Kidney (tissue), 14 donors: Measurements from ENCODE around the gene SNRPF. TPM values are rescaled to one million over a fixed set of nuclear protein-coding genes. Genes with fewer than 3 reads are reported as not detected.

Source experiments
- DNase-seq, 5 donors: peaks; one replicate each; pipeline ENCODE4 v3.0.0-alpha.2; 2013 to 2020
- FAIRE-seq: peaks from 2 replicates; lab custom pipeline; 2012; peaks lifted over from hg19 to GRCh38; lab: Jason Lieb, UNC
- H3K27ac ChIP-seq, 2 donors: one replicate each; pipeline ENCODE4 v1.7.0; 2013; ENCODE audit warnings: low read depth in 2 of 2, low read length in 2 of 2, inconsistent platforms in 1 of 2
- H3K27me3 ChIP-seq: one replicate; pipeline ENCODE4 v1.7.1; 2013; ENCODE audit warnings: low read length, inconsistent platforms; ENCODE audit not compliant: control insufficient read depth, insufficient read depth
- H3K36me3 ChIP-seq, 3 donors: one replicate each; pipeline versions ENCODE4 v1.7.0 to v1.7.1; 2013; ENCODE audit warnings: low read length in 3 of 3, control low read depth in 1 of 3, inconsistent platforms in 1 of 3; ENCODE audit not compliant: insufficient read depth in 3 of 3, control insufficient read depth in 2 of 3
- H3K4me1 ChIP-seq, 3 donors: one replicate each; pipeline versions ENCODE4 v1.7.0 to v1.7.1; 2013; ENCODE audit warnings: low read length in 3 of 3, inconsistent platforms in 1 of 3, low read depth in 1 of 3; ENCODE audit not compliant: control insufficient read depth in 2 of 3, insufficient read depth in 2 of 3
- H3K4me3 ChIP-seq, 3 donors: one replicate each; pipeline versions ENCODE4 v1.7.0 to v1.8.1; 2013; ENCODE audit warnings: low read length in 3 of 3, control low read depth in 1 of 3, inconsistent platforms in 1 of 3
- H3K9ac ChIP-seq, 3 donors: one replicate each; pipeline versions ENCODE4 v1.7.0 to v1.7.1; 2013; ENCODE audit warnings: low read length in 3 of 3, control low read depth in 1 of 3, inconsistent platforms in 1 of 3
- H3K9me3 ChIP-seq, 3 donors: one replicate each; pipeline versions ENCODE4 v1.7.0 to v1.7.1; 2013; ENCODE audit warnings: low read length in 3 of 3, control low read depth in 1 of 3, inconsistent platforms in 1 of 3; ENCODE audit not compliant: control insufficient read depth in 2 of 3, insufficient read depth in 1 of 3
- intact Hi-C: fragments of 100-400 bp; cut with DNase I; formaldehyde crosslinking; loops from one replicate; pipeline ENCODE4 v1.11.1; 2022
- polyA plus RNA-seq: library from polyadenylated mRNA; stranded (reverse); fragments of 350-450 nt; fragmentation: Illumina TruSeq; extraction: RNeasy Lipid Tissue Mini Kit (QIAGEN cat#74804); gene quantifications from one replicate; pipeline ENCODE4 v1.2.3, GENCODE V29; 2014; ENCODE audit warnings: low read depth, low replicate concordance; ENCODE audit not compliant: insufficient read depth
- total RNA-seq: library from RNA; stranded (reverse); fragmentation: NEBNext Ultra II Directional; extraction: Animal tissue kit (Norgen Biotek cat#: 25700); gene quantifications from one replicate; pipeline ENCODE4 v1.2.1, GENCODE V29; 2021
- TF ChIP-seq, protein P1 (sequence below): IDR thresholded peaks from 3 replicates; pipeline ENCODE4 v1.5.1; 2012; ENCODE audit warnings: mild to moderate bottlenecking, moderate library complexity, borderline replicate concordance; ENCODE audit not compliant: insufficient read depth; ENCODE audit errors: extremely low read depth
- donor health status: control.
- donor health status: control.
- donor health status: control.
- donor health status: control.
- donor health status: control.
- donor health status: DM: yes; HTN: yes; CAD: no.
- donor health status: Normal renal cell carcinoma (clear cell type).

SNRPF gene
- total and polyA plus RNA-seq, 2 donors from 2014 or later, result 17.7 to 42.1 TPM

- Histone ChIP-seq H3K9me3 (no peaks in the 10 kb centered on the region), H3K9ac (no peak overlapping the region), H3K27ac (no peak overlapping the region), H3K27me3 (no peaks in the 10 kb centered on the region), H3K4me1 (no peaks in the 10 kb centered on the region), H3K36me3 (peaks cover 0 to 4% (median 0%) of the 10 kb centered on the region in 3 donors), H3K4me3 (no peak overlapping the region)
- intact Hi-C loops, result no loop called here
- FAIRE-seq (no peak), DNase-seq (no peak)
- TF ChIP-seq, protein P1, sequence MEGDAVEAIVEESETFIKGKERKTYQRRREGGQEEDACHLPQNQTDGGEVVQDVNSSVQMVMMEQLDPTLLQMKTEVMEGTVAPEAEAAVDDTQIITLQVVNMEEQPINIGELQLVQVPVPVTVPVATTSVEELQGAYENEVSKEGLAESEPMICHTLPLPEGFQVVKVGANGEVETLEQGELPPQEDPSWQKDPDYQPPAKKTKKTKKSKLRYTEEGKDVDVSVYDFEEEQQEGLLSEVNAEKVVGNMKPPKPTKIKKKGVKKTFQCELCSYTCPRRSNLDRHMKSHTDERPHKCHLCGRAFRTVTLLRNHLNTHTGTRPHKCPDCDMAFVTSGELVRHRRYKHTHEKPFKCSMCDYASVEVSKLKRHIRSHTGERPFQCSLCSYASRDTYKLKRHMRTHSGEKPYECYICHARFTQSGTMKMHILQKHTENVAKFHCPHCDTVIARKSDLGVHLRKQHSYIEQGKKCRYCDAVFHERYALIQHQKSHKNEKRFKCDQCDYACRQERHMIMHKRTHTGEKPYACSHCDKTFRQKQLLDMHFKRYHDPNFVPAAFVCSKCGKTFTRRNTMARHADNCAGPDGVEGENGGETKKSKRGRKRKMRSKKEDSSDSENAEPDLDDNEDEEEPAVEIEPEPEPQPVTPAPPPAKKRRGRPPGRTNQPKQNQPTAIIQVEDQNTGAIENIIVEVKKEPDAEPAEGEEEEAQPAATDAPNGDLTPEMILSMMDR, result no peak
These were observed 12.1 kb downstream of the SNRPF start for GRCh38 chr12:95870897-95871296.

DNA sequence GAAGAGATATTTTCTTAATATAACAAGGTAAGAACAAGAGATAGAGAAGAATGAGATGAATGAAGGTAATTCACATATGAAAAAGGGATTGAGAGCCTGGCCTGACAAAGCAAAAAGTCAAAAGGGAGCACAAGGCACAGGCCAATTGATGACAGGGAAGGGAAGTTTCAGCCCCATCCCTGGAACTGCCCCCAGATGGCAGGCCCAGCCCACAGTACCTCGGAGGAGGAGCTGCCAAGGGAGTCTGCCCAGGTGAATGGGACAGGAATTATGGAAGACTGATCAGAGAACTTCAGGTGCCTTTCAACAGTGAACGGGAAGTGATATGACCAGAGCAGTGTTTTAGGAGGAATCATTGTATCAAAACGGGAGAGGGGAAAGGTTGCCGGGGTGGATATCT lies 15.7 kb downstream of the SNRPF start:
- Histone ChIP-seq H3K9me3 (no peaks in the 10 kb centered on the region), H3K9ac (no peak overlapping the region), H3K4me1 (no peaks in the 10 kb centered on the region), H3K27ac (no peak overlapping the region), H3K4me3 (no peak overlapping the region), H3K27me3 (no peaks in the 10 kb centered on the region), H3K36me3 (no peaks in the 10 kb centered on the region)
- intact Hi-C loops, result no loop called here
- TF ChIP-seq, protein P1, result no peak
- no peak for FAIRE-seq
- DNase-seq, result no peak

DNA sequence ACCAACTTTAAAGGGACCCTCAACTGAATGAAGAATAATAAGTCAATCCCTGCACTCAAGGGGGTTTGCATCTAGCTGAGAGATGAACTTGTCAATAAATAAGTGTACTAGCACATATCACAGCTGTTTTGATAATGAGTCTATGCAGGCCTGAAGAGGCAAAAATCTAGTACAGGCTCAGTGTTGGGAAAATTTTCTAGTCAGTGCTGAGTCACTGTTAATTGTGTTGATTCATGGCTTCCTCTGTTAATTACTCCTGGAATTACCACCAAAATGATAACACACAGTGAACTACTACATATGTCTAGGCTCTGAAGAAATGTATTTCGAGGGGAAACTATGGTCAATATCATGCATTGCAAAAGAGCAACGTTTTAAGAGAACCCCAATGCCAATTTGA lies 18.9 kb downstream of the SNRPF start:
- no peak for DNase-seq
- TF ChIP-seq, protein P1, result no peak
- Histone ChIP-seq H3K9ac (no peak overlapping the region), H3K9me3 (no peaks in the 10 kb centered on the region), H3K36me3 (no peaks in the 10 kb centered on the region), H3K27ac (no peak overlapping the region), H3K4me1 (no peaks in the 10 kb centered on the region), H3K4me3 (no peak overlapping the region), H3K27me3 (no peaks in the 10 kb centered on the region)
- intact Hi-C loops, result no loop called here
- FAIRE-seq, result no peak

DNA sequence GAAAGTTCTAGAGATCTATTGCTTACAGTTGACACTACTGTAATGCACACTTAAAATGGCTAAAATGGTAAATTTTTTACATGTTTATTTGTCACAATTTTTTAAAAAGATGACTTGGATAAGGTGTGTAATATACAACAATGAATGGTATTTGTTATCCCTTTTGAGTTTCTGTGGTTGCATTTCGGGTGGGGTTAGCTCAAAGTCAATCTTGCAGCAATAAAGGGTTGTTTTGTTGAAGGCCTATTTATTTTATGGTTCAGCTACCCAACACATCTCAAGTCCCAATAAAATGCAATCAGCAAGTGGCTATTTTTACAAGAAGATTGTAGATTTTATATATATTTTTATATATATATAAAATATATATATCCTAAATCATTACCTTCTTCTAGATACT lies 22.1 kb downstream of the SNRPF start:
- Histone ChIP-seq H3K27ac (no peak overlapping the region), H3K9me3 (no peaks in the 10 kb centered on the region), H3K27me3 (no peaks in the 10 kb centered on the region), H3K4me1 (no peaks in the 10 kb centered on the region), H3K4me3 (no peak overlapping the region), H3K36me3 (no peaks in the 10 kb centered on the region), H3K9ac (no peak overlapping the region)
- intact Hi-C loops, result no loop called here
- FAIRE-seq (no peak), DNase-seq (no peak)
- TF ChIP-seq, protein P1, result no peak
